CD14-positive monocyte (primary cell): Measurements from ENCODE around the gene PBX3. TPM values are rescaled to one million over a fixed set of nuclear protein-coding genes. Genes with fewer than 3 reads are reported as not detected.

Source experiments
- DNase-seq, 3 donors: peaks; one replicate each; pipeline ENCODE4 v3.0.0-alpha.2; 2011 to 2022
- H2AFZ ChIP-seq: 2 replicates; pipeline ENCODE4 v1.6.0; 2012; ENCODE audit warnings: mild to moderate bottlenecking, low read depth, low read length, inconsistent platforms; ENCODE audit not compliant: insufficient read depth, poor library complexity, severe bottlenecking
- H3K27ac ChIP-seq, 2 donors: 1 replicate in 1 of 2; 2 replicates in 1 of 2; pipeline ENCODE4 v1.5.1; 2012 to 2013; ENCODE audit warnings: low read length in 2 of 2, control low read depth in 1 of 2, inconsistent platforms in 1 of 2, low read depth in 1 of 2, mild to moderate bottlenecking in 1 of 2
- H3K27me3 ChIP-seq, 2 donors: one replicate each; pipeline versions ENCODE4 v1.6.0 to v1.6.1; 2011 to 2013; ENCODE audit warnings: low read length in 2 of 2; ENCODE audit not compliant: control insufficient read depth in 2 of 2, insufficient read depth in 2 of 2
- H3K36me3 ChIP-seq, 2 donors: replicated peaks in 1 of 2; 1 replicate in 1 of 2; 2 replicates in 1 of 2; pipeline versions ENCODE4 v1.5.1 to v1.6.1; 2012 to 2013; ENCODE audit warnings: low read length in 2 of 2, control low read depth in 1 of 2, inconsistent platforms in 1 of 2, mild to moderate bottlenecking in 1 of 2; ENCODE audit not compliant: insufficient read depth in 2 of 2, control insufficient read depth in 1 of 2
- H3K4me1 ChIP-seq, 2 donors: 1 replicate in 1 of 2; 2 replicates in 1 of 2; pipeline versions ENCODE4 v1.5.1 to v1.6.1; 2012 to 2013; ENCODE audit warnings: low read length in 2 of 2, control low read depth in 1 of 2, inconsistent platforms in 1 of 2, mild to moderate bottlenecking in 1 of 2, moderate library complexity in 1 of 2; ENCODE audit not compliant: insufficient read depth in 2 of 2, control insufficient read depth in 1 of 2
- H3K4me2 ChIP-seq: replicated peaks from 2 replicates; pipeline ENCODE3; 2012; ENCODE audit warnings: low read length, moderate library complexity, mild to moderate bottlenecking; ENCODE audit not compliant: poor library complexity, severe bottlenecking; ENCODE audit errors: extremely low read depth
- H3K4me3 ChIP-seq, 3 experiments: fragments of 200-600 bp in 1 of 3; sonication (generic) in 1 of 3; replicated peaks in 1 of 3; 1 replicate in 2 of 3; 2 replicates in 1 of 3; pipeline ENCODE4 v1.5.1; 2011 to 2013; ENCODE audit warnings: low read length in 3 of 3, mild to moderate bottlenecking in 3 of 3, control low read depth in 2 of 3, low read depth in 2 of 3, inconsistent platforms in 1 of 3, moderate library complexity in 1 of 3
- H3K79me2 ChIP-seq: 2 replicates; pipeline ENCODE4 v1.6.0; 2012; ENCODE audit warnings: mild to moderate bottlenecking, control low read depth, inconsistent platforms, low read length, moderate library complexity; ENCODE audit not compliant: insufficient read depth
- H3K9ac ChIP-seq: 2 replicates; pipeline ENCODE4 v1.6.0; 2017; ENCODE audit warnings: low read length, mild to moderate bottlenecking; ENCODE audit not compliant: insufficient read depth, poor library complexity, severe bottlenecking
- H3K9me3 ChIP-seq, 2 donors: replicated peaks in 1 of 2; 1 replicate in 1 of 2; 2 replicates in 1 of 2; pipeline versions ENCODE4 v1.5.1 to v1.6.1; 2012 to 2013; ENCODE audit warnings: low read length in 2 of 2, control low read depth in 1 of 2; ENCODE audit not compliant: control insufficient read depth in 1 of 2, insufficient read depth in 1 of 2
- H4K20me1 ChIP-seq: 2 replicates; pipeline ENCODE4 v1.6.0; 2012; ENCODE audit warnings: mild to moderate bottlenecking, low read length, control low read depth, moderate library complexity; ENCODE audit not compliant: insufficient read depth
- H3K27ac Mint-ChIP-seq, 7 donors: one replicate each; pipeline ENCODE4 v1.8.0; 2020; ENCODE audit warnings: mild to moderate bottlenecking in 7 of 7, mixed read lengths in 7 of 7, moderate library complexity in 6 of 7, inconsistent platforms in 2 of 7
- H3K27me3 Mint-ChIP-seq, 3 donors: one replicate each; pipeline ENCODE4 v1.8.0; 2021 to 2022; ENCODE audit warnings: low read depth in 3 of 3, mild to moderate bottlenecking in 3 of 3, mixed read lengths in 3 of 3, moderate library complexity in 3 of 3, inconsistent platforms in 1 of 3
- H3K36me3 Mint-ChIP-seq, 2 donors: one replicate each; pipeline ENCODE4 v1.8.0; 2020; ENCODE audit warnings: mixed read lengths in 2 of 2, inconsistent platforms in 1 of 2, mild to moderate bottlenecking in 1 of 2
- H3K4me1 Mint-ChIP-seq: one replicate; pipeline ENCODE4 v1.8.0; 2020; ENCODE audit warnings: mild to moderate bottlenecking, mixed read lengths
- H3K4me3 Mint-ChIP-seq, 2 donors: one replicate each; pipeline ENCODE4 v1.8.0; 2020; ENCODE audit warnings: mild to moderate bottlenecking in 2 of 2, mixed read lengths in 2 of 2, moderate library complexity in 1 of 2
- H3K9me3 Mint-ChIP-seq, 7 donors: one replicate each; pipeline ENCODE4 v1.8.0; 2020 to 2022; ENCODE audit warnings: mixed read lengths in 7 of 7, mild to moderate bottlenecking in 6 of 7, moderate library complexity in 6 of 7, inconsistent platforms in 2 of 7
- WGBS: methylation state at CpG from one replicate; pipeline ENCODE4 v1.1.5; 2013; ENCODE audit warnings: missing lambda C conversion rate; ENCODE audit not compliant: insufficient coverage; 5-methylcytosine and 5-hydroxymethylcytosine counted together
- intact Hi-C, 2 donors: fragments of 100-400 bp; cut with micrococcal nuclease; formaldehyde crosslinking; loops; one replicate each; pipeline versions ENCODE4 v1.15.0 to v1.15.1; 2023
- polyA plus RNA-seq, 3 donors: library from polyadenylated mRNA; depleted of rRNA in 1 of 3; unstranded in 2 of 3; stranded (reverse) in 1 of 3; fragments of 300-500 nt in 2 of 3; fragments of >200 nt in 1 of 3; fragmentation: Illumina TruSeq in 2 of 3; gene quantifications; 1 replicate in 2 of 3; 2 replicates in 1 of 3; pipeline ENCODE4 v1.2.3, GENCODE V29; 2012 to 2021
- TF ChIP-seq, protein P1 (sequence below): fragments of 200-600 bp; IDR thresholded peaks from one replicate; pipeline ENCODE4 v1.8.0; 2022; ENCODE audit warnings: antibody characterized with exemption, mild to moderate bottlenecking

Gene PBX3
- polyA plus RNA-seq, 3 donors: 6.6 to 22.7 (median 7.1) TPM

DNA sequence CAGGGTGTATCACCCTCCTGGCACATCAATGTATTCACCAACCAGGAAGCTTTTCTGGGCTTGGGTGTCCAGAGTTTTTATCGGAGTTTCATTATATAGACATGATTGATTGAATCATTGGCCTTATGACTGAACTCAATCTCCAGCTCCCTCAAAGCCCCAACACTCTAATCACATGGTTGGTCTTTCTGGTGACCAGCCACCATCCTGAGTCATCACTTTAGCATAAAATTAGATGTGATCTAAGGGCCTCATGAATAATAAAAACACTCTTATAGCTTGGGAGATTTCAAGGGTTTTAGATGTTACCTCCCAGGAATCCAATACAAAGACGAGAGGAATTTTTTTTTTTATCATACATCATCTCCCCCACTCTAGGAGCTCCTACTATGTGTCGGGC, 7.7 kb upstream of the PBX3 start:
- Mint-ChIP-seq H3K36me3 (no peaks in the 10 kb centered on the region), H3K4me3 (no peak overlapping the region), H3K27ac (no peak overlapping the region), H3K9me3 (peaks cover 0 to 5% (median 2%) of the 10 kb centered on the region in 7 donors), H3K4me1 (no peaks in the 10 kb centered on the region), H3K27me3 (peaks cover 1 to 10% (median 4%) of the 10 kb centered on the region in 3 donors)
- no peak overlapping the region for H3K4me3 ChIP-seq
- WGBS: no CpG with 5 or more reads among the region's 3 CpGs
- H3K4me2 ChIP-seq: no peak overlapping the region
- intact Hi-C loops: no loop called here
- TF ChIP-seq, protein P1, sequence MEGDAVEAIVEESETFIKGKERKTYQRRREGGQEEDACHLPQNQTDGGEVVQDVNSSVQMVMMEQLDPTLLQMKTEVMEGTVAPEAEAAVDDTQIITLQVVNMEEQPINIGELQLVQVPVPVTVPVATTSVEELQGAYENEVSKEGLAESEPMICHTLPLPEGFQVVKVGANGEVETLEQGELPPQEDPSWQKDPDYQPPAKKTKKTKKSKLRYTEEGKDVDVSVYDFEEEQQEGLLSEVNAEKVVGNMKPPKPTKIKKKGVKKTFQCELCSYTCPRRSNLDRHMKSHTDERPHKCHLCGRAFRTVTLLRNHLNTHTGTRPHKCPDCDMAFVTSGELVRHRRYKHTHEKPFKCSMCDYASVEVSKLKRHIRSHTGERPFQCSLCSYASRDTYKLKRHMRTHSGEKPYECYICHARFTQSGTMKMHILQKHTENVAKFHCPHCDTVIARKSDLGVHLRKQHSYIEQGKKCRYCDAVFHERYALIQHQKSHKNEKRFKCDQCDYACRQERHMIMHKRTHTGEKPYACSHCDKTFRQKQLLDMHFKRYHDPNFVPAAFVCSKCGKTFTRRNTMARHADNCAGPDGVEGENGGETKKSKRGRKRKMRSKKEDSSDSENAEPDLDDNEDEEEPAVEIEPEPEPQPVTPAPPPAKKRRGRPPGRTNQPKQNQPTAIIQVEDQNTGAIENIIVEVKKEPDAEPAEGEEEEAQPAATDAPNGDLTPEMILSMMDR: no peak
- H3K79me2 ChIP-seq: no peaks in the 10 kb centered on the region
- no peak for DNase-seq
- no peaks in the 10 kb centered on the region for H4K20me1 ChIP-seq
- H3K4me1 ChIP-seq: no peaks in the 10 kb centered on the region
- no peaks in the 10 kb centered on the region for H3K36me3 ChIP-seq
- no peak overlapping the region for H2AFZ ChIP-seq
- H3K9ac ChIP-seq: no peak overlapping the region
- no peaks in the 10 kb centered on the region for H3K27me3 ChIP-seq
- no peaks in the 10 kb centered on the region for H3K9me3 ChIP-seq
- no peak overlapping the region for H3K27ac ChIP-seq

DNA sequence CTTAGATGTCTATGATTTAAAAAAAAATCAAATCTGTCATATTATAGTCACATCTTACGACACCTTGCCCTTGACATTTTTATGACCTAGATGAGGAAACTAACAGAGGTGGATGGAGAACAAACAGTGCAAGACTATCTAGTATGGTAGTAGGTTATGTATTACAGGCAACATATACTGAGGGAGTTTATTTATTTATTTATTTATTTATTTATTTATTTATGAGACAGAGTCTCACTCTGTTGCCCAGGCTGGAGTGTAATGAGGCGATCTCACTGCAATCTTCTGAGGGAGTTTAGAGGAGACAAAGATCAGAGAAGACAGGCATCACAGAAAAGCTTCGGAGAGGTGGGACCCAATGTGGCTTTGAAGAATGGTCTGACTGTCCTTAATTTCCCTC, 4.5 kb upstream of the PBX3 start:
- Histone ChIP-seq H3K4me1 (peaks cover 9 to 13% of the 10 kb centered on the region in 2 donors), H3K79me2 (no peaks in the 10 kb centered on the region), H3K4me3 (no peak overlapping the region), H3K27ac (no peak overlapping the region), H4K20me1 (no peaks in the 10 kb centered on the region), H3K36me3 (no peaks in the 10 kb centered on the region), H3K9ac (no peak overlapping the region), H3K4me2 (no peak overlapping the region), H3K9me3 (no peaks in the 10 kb centered on the region), H2AFZ (no peak overlapping the region), H3K27me3 (no peaks in the 10 kb centered on the region)
- Mint-ChIP-seq H3K9me3 (peaks cover 0 to 5% (median 0%) of the 10 kb centered on the region in 7 donors), H3K27me3 (peaks cover 1 to 5% (median 3%) of the 10 kb centered on the region in 3 donors), H3K4me1 (peaks cover 9% of the 10 kb centered on the region), H3K4me3 (no peak overlapping the region), H3K27ac (no peak overlapping the region), H3K36me3 (no peaks in the 10 kb centered on the region)
- TF ChIP-seq, protein P1: no peak
- DNase-seq: no peak
- intact Hi-C loops: loop anchor here in 1 of 2 donors (10.0 kb wide), 1 partner anchor 188 kb away; no protein-coding TSS in a partner anchor
- WGBS: no CpG with 5 or more reads among the region's 3 CpGs
